Stimulated activated CD8-positive, alpha-beta memory T cell treated with anti-CD3 and anti-CD28 coated beads, Interleukin-15, amount 100 ng/mL, for 4 hours (primary cell): ENCODE data around the gene MAGEL2.
"Not testable (repeated sequence)": the region's sequence is repeated elsewhere in the genome, so short reads cannot be mapped to it uniquely, and the experiment has no call there.

Source experiments
- DNase-seq, 2 donors: peaks; one replicate each; pipeline ENCODE4 v3.0.0-alpha.2; 2020; ENCODE audit warnings: low read depth in 2 of 2

MAGEL2 gene

GRCh38 chr15:23606226-23606625, 41.4 kb downstream of the MAGEL2 start:
- DNase-seq = no peak

GRCh38 chr15:23602124-23602523, 45.5 kb downstream of the MAGEL2 start:
- no peak for DNase-seq

- no peak for DNase-seq
These were observed 48.6 kb downstream of the MAGEL2 start for GRCh38 chr15:23599053-23599452.

- not testable (repeated sequence) for DNase-seq
These were observed 50.4 kb downstream of the MAGEL2 start for GRCh38 chr15:23597278-23597677.

GRCh38 chr15:23596736-23597135, 50.9 kb downstream of the MAGEL2 start:
- DNase-seq = no peak

GRCh38 chr15:23595368-23595767, 52.3 kb downstream of the MAGEL2 start:
- DNase-seq = no peak

- DNase-seq = no peak
These were observed 53.4 kb downstream of the MAGEL2 start for GRCh38 chr15:23594252-23594770.
